IPS-NIHi11 (cell line): Measurements from ENCODE around the gene FEN1.

ENCODE experiments used
- DNase-seq: peaks from one replicate; pipeline ENCODE4 v3.0.0; 2012; ENCODE audit warnings: mixed read lengths, low spot score

Gene FEN1

GRCh38 chr11:61794579-61794978, 1.9 kb downstream of the FEN1 start:
- DNase-seq = no peak

- no peak for DNase-seq
Measured at GRCh38 chr11:61795459-61795858, 2.7 kb downstream of the FEN1 start.

GRCh38 chr11:61795876-61796526, 3.3 kb downstream of the FEN1 start:
- DNase-seq = no peak

- peak; percentile 62 for DNase-seq
Measured at GRCh38 chr11:61797263-61797944, 4.7 kb downstream of the FEN1 start.

GRCh38 chr11:61799665-61800284, 7.1 kb downstream of the FEN1 start:
- DNase-seq = no peak

GRCh38 chr11:61800331-61801281, 7.9 kb downstream of the FEN1 start:
- no peak for DNase-seq

GRCh38 chr11:61802605-61803004, 9.9 kb downstream of the FEN1 start:
- DNase-seq = no peak

- no peak for DNase-seq
Measured at GRCh38 chr11:61803889-61804647, 11.4 kb downstream of the FEN1 start.

GRCh38 chr11:61805146-61805545, 12.4 kb downstream of the FEN1 start:
- no peak for DNase-seq

GRCh38 chr11:61806785-61807184, 14.1 kb downstream of the FEN1 start:
- no peak for DNase-seq

- DNase-seq = no peak
Measured at GRCh38 chr11:61810671-61811175, 18.0 kb downstream of the FEN1 start.

- no peak for DNase-seq
Measured at GRCh38 chr11:61811831-61812230, 19.1 kb downstream of the FEN1 start.

GRCh38 chr11:61812736-61813411, 20.2 kb downstream of the FEN1 start:
- DNase-seq = no peak

GRCh38 chr11:61814247-61814957, 21.7 kb downstream of the FEN1 start:
- no peak for DNase-seq

GRCh38 chr11:61814958-61815789, 22.5 kb downstream of the FEN1 start:
- DNase-seq = peak; percentile 97

GRCh38 chr11:61815790-61816735, 23.4 kb downstream of the FEN1 start:
- peak; percentile 68 for DNase-seq

GRCh38 chr11:61816736-61817455, 24.2 kb downstream of the FEN1 start, which contains the start of gene FADS1:
TSS of gene FADS1 (minus strand) at chr11:61817003. CDS start at chr11:61816929, 74 bp downstream.
- peak; percentile 95 for DNase-seq
